Esophagus squamous epithelium (tissue), 4 donors: ENCODE results near the gene PRKAG1.

Experiments
- POLR2A ChIP-seq, 4 donors: fragments of 450-650 bp; IDR thresholded peaks; one replicate each; pipeline ENCODE4 v1.6.1; 2017; ENCODE audit warnings: antibody characterized with exemption in 4 of 4, mild to moderate bottlenecking in 4 of 4, moderate library complexity in 3 of 4
- TF ChIP-seq, protein P1 (sequence below), 6 experiments: fragments of 450-650 bp in 4 of 6; fragments of 200-600 bp in 2 of 6; sonication (generic) in 2 of 6; IDR thresholded peaks; one replicate each; pipeline ENCODE4 v1.5.1; 2016 to 2019; ENCODE audit warnings: antibody characterized with exemption in 6 of 6, mild to moderate bottlenecking in 4 of 6, moderate library complexity in 4 of 6

DNA sequence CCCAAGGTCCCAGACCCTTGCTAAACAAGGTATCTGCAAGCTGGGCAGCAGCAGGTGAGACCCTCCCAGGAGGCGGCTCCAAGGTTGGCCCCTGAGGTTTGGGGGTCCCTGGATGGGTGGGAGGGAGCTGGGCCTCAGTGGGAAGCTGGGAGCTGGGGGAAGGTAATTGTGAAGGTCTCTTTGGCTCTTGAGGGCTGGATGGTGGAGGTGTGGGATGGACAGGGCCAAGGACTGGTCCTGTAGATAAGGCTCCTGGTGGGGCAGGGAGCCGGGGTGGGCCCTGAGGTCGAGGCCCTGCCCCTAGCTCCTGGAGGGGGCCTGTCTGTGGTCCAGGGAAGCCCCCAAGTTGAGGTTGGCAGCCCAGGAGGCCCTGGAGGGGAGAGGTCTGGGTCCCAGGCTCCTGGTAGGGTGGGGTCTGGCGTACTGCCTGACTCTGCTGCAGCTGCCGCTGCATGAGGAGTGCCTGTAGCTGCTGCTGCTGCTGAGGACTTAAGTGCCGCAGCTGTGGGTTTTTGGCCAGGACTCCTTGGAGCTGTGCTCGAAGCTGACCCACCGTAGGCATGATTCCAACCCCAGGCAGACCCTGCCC is 13.1 kb upstream of the PRKAG1 start:
- TF ChIP-seq, protein P1, sequence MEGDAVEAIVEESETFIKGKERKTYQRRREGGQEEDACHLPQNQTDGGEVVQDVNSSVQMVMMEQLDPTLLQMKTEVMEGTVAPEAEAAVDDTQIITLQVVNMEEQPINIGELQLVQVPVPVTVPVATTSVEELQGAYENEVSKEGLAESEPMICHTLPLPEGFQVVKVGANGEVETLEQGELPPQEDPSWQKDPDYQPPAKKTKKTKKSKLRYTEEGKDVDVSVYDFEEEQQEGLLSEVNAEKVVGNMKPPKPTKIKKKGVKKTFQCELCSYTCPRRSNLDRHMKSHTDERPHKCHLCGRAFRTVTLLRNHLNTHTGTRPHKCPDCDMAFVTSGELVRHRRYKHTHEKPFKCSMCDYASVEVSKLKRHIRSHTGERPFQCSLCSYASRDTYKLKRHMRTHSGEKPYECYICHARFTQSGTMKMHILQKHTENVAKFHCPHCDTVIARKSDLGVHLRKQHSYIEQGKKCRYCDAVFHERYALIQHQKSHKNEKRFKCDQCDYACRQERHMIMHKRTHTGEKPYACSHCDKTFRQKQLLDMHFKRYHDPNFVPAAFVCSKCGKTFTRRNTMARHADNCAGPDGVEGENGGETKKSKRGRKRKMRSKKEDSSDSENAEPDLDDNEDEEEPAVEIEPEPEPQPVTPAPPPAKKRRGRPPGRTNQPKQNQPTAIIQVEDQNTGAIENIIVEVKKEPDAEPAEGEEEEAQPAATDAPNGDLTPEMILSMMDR (IDR thresholded peaks at IDR 0.05) = no peak
- TF ChIP-seq POLR2A (IDR thresholded peaks at IDR 0.05) = no peak
